ENCODE measurements around the gene LHPP. TPM values are rescaled to one million over a fixed set of nuclear protein-coding genes. Genes with fewer than 3 reads are reported as not detected.

The LHPP gene
- total and polyA plus RNA-seq, 4 donors, result 15.0 to 58.3 (median 35.9) TPM

GRCh38 chr10:124572751-124573150, 111.1 kb downstream of the LHPP start:
- DNase-seq (ENCODE audit: low read depth in 4 of 6, low spot score in 6 of 6), result no peak
- Histone ChIP-seq H3K9me3 (ENCODE audit: control insufficient read depth, insufficient read depth, low read length) (no peaks in the 10 kb centered on the region), H3K36me3 (ENCODE audit: control insufficient read depth, insufficient read depth, low read length) (peaks cover 15% of the 10 kb centered on the region), H3K27ac (ENCODE audit: low read depth, low read length) (no peak overlapping the region), H3K27me3 (ENCODE audit: control insufficient read depth, insufficient read depth, low read length) (no peaks in the 10 kb centered on the region), H3K4me1 (ENCODE audit: control insufficient read depth, insufficient read depth, low read length) (peaks cover 7% of the 10 kb centered on the region), H3K4me3 (ENCODE audit: low read depth, low read length) (no peak overlapping the region)
- WGBS (ENCODE audit: insufficient coverage), result 94% methylated on average over 10 of the region's 11 CpGs

DNA sequence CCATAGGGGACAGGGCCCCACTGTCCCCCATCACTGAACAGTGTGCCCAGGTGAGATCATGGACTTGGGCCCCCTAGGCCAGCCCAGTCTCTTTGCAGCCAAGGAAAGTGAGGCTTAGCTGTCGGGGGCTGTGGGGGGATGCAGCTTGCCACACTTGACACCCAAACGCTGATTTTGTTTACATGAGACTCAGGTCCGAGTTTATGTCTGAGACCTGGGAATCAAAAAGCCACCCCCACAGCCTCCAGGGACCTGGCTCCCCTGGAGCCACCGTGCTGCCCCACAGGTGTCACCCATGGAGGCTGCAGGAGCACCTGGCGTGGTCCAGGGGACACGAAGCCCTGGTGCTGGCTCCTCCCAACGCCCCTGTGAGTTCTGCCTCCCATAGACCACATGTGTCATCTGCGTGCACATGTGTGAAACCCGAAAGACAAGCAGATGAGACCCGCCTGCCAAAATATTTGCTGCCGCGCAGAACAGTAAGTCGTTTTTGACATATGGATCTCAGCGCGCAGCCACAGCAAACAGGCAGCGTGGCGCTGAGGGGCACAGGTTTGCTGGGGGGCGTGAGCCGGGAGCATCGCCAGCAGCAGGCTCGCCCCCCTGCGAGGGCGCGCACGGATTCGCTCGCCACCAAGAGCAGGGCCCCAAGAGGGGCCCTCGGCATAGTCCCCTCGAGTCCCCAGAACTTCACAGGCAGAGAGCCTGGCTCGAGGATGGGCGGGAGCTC, 112.3 kb downstream of the LHPP start:
- peaks cover 7% of the 10 kb centered on the region for H3K4me1 ChIP-seq (ENCODE audit: control insufficient read depth, insufficient read depth, low read length)
- no peaks in the 10 kb centered on the region for H3K27me3 ChIP-seq (ENCODE audit: control insufficient read depth, insufficient read depth, low read length)
- no peak overlapping the region for H3K27ac ChIP-seq (ENCODE audit: low read depth, low read length)
- no peaks in the 10 kb centered on the region for H3K9me3 ChIP-seq (ENCODE audit: control insufficient read depth, insufficient read depth, low read length)
- WGBS (ENCODE audit: insufficient coverage), result 80% methylated on average over 31 of the region's 31 CpGs
- DNase-seq (ENCODE audit: low read depth in 4 of 6, low spot score in 6 of 6), result no peak
- H3K36me3 ChIP-seq (ENCODE audit: control insufficient read depth, insufficient read depth, low read length), result peaks cover 16% of the 10 kb centered on the region
- no peak overlapping the region for H3K4me3 ChIP-seq (ENCODE audit: low read depth, low read length)

- WGBS (ENCODE audit: insufficient coverage), result 91% methylated on average over 11 of the region's 14 CpGs
- Histone ChIP-seq H3K27me3 (ENCODE audit: control insufficient read depth, insufficient read depth, low read length) (no peaks in the 10 kb centered on the region), H3K27ac (ENCODE audit: low read depth, low read length) (no peak overlapping the region), H3K9me3 (ENCODE audit: control insufficient read depth, insufficient read depth, low read length) (no peaks in the 10 kb centered on the region), H3K4me3 (ENCODE audit: low read depth, low read length) (no peak overlapping the region), H3K36me3 (ENCODE audit: control insufficient read depth, insufficient read depth, low read length) (peaks cover 19% of the 10 kb centered on the region), H3K4me1 (ENCODE audit: control insufficient read depth, insufficient read depth, low read length) (peaks cover under 1% of the 10 kb centered on the region)
- no peak for DNase-seq (ENCODE audit: low read depth in 4 of 6, low spot score in 6 of 6)
Measured at GRCh38 chr10:124574456-124575070, 112.9 kb downstream of the LHPP start.

DNA sequence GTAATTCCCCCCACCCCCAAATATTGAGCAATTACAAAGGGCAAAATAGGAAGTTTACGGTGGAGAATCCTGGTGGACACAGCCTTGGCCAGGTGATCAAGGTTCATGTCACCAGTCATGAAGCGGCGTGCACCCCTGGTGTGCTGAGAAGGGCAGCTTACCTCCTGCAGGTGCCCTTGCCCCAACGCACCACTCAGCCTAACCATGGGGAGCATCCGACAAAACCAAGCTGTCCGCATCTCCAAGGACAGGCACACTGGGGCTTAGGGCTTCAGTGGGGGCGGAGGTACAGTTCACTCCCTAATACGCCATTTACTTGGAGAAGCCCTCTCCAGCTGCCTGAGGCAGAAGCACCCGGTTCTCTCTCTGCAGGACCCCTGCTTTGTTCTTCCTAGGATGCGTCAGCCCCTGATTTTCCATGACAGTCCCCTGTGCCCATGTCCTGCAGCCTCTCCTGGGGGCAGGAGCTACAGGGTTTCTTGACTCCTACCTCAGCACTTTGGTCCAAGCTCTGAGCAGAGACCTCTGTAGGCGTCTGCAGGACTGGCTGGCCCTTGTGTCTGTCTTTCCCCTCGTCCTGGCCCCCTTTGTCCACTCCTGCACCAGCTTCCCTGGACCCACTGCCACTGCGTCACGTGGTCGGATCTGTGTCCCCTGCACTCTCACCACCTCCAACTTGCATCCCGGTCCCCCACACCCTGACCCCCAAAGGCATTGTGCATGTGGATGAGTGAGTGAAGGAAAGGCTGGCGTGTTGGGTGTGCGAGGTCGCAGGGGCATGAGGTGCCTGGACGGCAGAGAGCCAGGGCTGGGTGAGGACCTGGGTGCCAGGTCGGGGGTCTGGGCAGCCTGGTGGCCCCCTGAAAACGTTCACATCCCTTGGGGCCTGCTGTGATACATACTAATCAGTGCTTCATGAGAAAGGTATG, 113.7 kb downstream of the LHPP start:
- no peak overlapping the region for H3K4me3 ChIP-seq (ENCODE audit: low read depth, low read length)
- no peaks in the 10 kb centered on the region for H3K4me1 ChIP-seq (ENCODE audit: control insufficient read depth, insufficient read depth, low read length)
- WGBS (ENCODE audit: insufficient coverage), result 81% methylated on average over 18 of the region's 22 CpGs
- peaks cover 19% of the 10 kb centered on the region for H3K36me3 ChIP-seq (ENCODE audit: control insufficient read depth, insufficient read depth, low read length)
- H3K27me3 ChIP-seq (ENCODE audit: control insufficient read depth, insufficient read depth, low read length), result no peaks in the 10 kb centered on the region
- no peak overlapping the region for H3K27ac ChIP-seq (ENCODE audit: low read depth, low read length)
- no peak for DNase-seq (ENCODE audit: low read depth in 4 of 6, low spot score in 6 of 6)
- H3K9me3 ChIP-seq (ENCODE audit: control insufficient read depth, insufficient read depth, low read length), result peaks cover 1% of the 10 kb centered on the region

- Histone ChIP-seq H3K4me3 (ENCODE audit: low read depth, low read length) (no peak overlapping the region), H3K4me1 (ENCODE audit: control insufficient read depth, insufficient read depth, low read length) (no peaks in the 10 kb centered on the region), H3K27me3 (ENCODE audit: control insufficient read depth, insufficient read depth, low read length) (no peaks in the 10 kb centered on the region), H3K27ac (ENCODE audit: low read depth, low read length) (no peak overlapping the region), H3K36me3 (ENCODE audit: control insufficient read depth, insufficient read depth, low read length) (peaks cover 19% of the 10 kb centered on the region), H3K9me3 (ENCODE audit: control insufficient read depth, insufficient read depth, low read length) (peaks cover 3% of the 10 kb centered on the region)
- no peak for DNase-seq (ENCODE audit: low read depth in 4 of 6, low spot score in 6 of 6)
- WGBS (ENCODE audit: insufficient coverage), result 88% methylated on average over 16 of the region's 20 CpGs
Measured at GRCh38 chr10:124576526-124577420, 115.2 kb downstream of the LHPP start.

GRCh38 chr10:124577651-124578050, 116.0 kb downstream of the LHPP start:
- no peaks in the 10 kb centered on the region for H3K4me1 ChIP-seq (ENCODE audit: control insufficient read depth, insufficient read depth, low read length)
- H3K27me3 ChIP-seq (ENCODE audit: control insufficient read depth, insufficient read depth, low read length), result no peaks in the 10 kb centered on the region
- peaks cover 3% of the 10 kb centered on the region for H3K9me3 ChIP-seq (ENCODE audit: control insufficient read depth, insufficient read depth, low read length)
- H3K4me3 ChIP-seq (ENCODE audit: low read depth, low read length), result no peak overlapping the region
- peaks cover 16% of the 10 kb centered on the region for H3K36me3 ChIP-seq (ENCODE audit: control insufficient read depth, insufficient read depth, low read length)
- no peak for DNase-seq (ENCODE audit: low read depth in 4 of 6, low spot score in 6 of 6)
- WGBS (ENCODE audit: insufficient coverage), result 100% methylated on average over 3 of the region's 3 CpGs
- H3K27ac ChIP-seq (ENCODE audit: low read depth, low read length), result no peak overlapping the region

- WGBS (ENCODE audit: insufficient coverage), result 89% methylated on average over 18 of the region's 23 CpGs
- H3K27ac ChIP-seq (ENCODE audit: low read depth, low read length), result no peak overlapping the region
- H3K9me3 ChIP-seq (ENCODE audit: control insufficient read depth, insufficient read depth, low read length), result peaks cover 3% of the 10 kb centered on the region
- DNase-seq (ENCODE audit: low read depth in 4 of 6, low spot score in 6 of 6), result no peak
- H3K27me3 ChIP-seq (ENCODE audit: control insufficient read depth, insufficient read depth, low read length), result no peaks in the 10 kb centered on the region
- H3K4me3 ChIP-seq (ENCODE audit: low read depth, low read length), result no peak overlapping the region
- no peaks in the 10 kb centered on the region for H3K4me1 ChIP-seq (ENCODE audit: control insufficient read depth, insufficient read depth, low read length)
- peaks cover 16% of the 10 kb centered on the region for H3K36me3 ChIP-seq (ENCODE audit: control insufficient read depth, insufficient read depth, low read length)
Measured at GRCh38 chr10:124578231-124579010, 116.8 kb downstream of the LHPP start.

DNA sequence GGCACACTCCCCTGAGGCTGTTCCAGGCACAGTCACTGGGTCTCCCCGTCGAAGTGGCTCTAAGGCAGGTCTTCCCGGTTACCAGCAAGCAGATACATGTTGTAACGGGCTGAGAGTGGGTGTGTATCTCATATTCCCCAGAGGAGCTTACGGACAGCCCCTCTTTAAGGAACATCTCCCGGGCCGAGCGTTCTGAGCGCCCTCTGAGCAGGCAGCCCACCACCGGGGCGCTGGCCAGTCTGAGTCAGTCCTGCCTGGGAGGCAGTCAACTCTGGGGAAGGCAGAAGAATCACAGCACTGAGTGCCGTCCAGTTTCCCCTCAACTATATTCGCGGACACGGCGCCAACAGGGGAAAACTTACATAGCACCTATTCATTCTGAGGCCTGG, 117.4 kb downstream of the LHPP start:
- no peak overlapping the region for H3K27ac ChIP-seq (ENCODE audit: low read depth, low read length)
- 77% methylated on average over 16 of the region's 16 CpGs for WGBS (ENCODE audit: insufficient coverage)

More for the DNA sequence above, 117.4 kb downstream of the LHPP start:
- no peak for DNase-seq (ENCODE audit: low read depth in 4 of 6, low spot score in 6 of 6)
- H3K4me1 ChIP-seq (ENCODE audit: control insufficient read depth, insufficient read depth, low read length), result no peaks in the 10 kb centered on the region
- no peaks in the 10 kb centered on the region for H3K27me3 ChIP-seq (ENCODE audit: control insufficient read depth, insufficient read depth, low read length)
- no peak overlapping the region for H3K4me3 ChIP-seq (ENCODE audit: low read depth, low read length)
- H3K9me3 ChIP-seq (ENCODE audit: control insufficient read depth, insufficient read depth, low read length), result peaks cover 3% of the 10 kb centered on the region
- H3K36me3 ChIP-seq (ENCODE audit: control insufficient read depth, insufficient read depth, low read length), result peaks cover 13% of the 10 kb centered on the region

Measured in spinal cord (tissue), 10 donors.